Fibroblast of the conjunctiva (primary cell): ENCODE measurements around the gene RAB11FIP4.

Source experiments
- DNase-seq: peaks from one replicate; pipeline ENCODE4 v3.0.0-alpha.2; 2010; ENCODE audit warnings: low read depth

The RAB11FIP4 gene

GRCh38 chr17:31486351-31487062, 95.0 kb downstream of the RAB11FIP4 start:
- DNase-seq = no peak

GRCh38 chr17:31487063-31487647, 95.7 kb downstream of the RAB11FIP4 start:
- DNase-seq = no peak

DNA sequence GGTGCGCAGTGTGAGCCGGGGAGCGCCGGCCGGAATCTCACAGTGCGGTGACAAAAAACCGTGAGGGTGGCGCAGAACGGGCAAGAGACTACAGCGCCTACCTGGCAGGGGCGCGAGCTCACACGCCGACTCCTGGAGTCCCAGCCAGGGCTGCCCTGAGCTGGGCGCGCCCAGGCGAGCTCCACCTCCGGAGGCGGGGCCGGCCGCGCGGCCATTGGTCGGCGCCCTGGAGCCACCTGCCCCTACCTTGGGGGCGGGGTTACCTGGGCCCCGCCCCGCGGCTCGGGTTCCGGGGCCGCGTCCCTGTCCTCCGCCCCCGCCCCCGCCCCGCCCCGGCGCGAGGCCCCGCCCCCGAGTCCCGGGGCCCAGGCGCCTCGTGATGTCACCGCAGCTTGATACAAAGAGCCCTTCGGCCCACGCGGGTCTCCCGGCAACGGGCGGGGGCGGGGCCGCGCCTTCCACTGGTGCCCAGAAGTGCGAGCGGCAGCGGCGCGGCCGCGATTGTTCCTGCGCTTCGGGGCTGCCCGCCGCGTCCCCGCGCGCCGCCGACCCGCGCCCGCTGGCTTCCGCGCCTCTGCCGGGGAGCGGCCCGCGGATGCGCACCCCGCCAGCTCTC, 96.3 kb downstream of the RAB11FIP4 start:
- no peak for DNase-seq

DNA sequence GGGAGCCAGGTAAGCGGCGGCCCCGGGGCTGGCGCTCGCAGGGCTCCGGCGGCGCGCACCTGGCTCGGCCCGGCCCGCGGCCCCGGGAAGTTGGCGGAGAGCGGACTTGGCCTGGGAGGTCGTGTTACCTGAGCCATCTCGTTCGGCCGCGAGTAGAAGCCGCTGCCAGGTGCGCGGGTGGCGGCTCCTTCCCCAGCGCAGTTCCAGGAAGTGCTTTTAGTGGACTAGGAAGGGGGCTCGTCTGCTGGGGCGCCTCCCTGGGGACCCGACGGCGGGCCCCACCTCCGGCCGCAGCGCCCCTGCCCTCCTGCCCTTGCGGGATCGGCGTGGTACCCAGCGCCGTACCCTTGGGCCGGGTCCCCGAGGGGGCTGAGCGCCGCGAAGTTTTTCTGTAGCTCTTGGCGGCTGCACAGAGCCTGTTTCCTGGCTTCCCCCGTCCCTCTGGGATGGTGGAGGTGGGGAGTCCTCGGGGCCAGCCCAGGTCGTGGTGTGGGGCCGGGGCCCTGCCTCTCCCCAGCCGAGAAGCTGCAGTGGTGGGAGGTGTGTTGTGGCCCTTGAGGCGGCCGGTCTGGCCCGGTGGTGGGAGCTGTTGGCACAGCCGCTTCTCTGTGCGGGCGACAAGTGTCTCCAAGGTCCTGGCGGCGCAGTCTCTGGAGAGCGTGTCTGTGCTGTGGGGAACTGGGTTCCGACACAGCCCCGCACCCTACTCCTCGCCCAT, 96.9 kb downstream of the RAB11FIP4 start:
- DNase-seq = no peak

DNA sequence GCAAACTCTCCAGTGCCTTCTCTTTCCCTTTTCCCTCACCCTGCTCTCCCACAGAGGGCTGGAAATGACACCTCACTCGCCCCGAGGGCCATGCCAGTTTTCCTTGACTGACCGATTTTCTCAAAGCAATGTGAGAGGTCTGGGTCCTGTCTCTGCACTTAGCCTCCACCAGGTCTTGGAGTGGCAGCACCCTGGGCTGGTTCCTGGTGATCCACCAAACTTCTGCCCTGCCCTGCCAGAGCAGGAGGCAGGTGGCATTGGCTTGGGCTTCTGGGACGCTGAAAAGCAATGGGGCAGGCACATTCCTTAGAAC, 97.5 kb downstream of the RAB11FIP4 start:
- no peak for DNase-seq

DNA sequence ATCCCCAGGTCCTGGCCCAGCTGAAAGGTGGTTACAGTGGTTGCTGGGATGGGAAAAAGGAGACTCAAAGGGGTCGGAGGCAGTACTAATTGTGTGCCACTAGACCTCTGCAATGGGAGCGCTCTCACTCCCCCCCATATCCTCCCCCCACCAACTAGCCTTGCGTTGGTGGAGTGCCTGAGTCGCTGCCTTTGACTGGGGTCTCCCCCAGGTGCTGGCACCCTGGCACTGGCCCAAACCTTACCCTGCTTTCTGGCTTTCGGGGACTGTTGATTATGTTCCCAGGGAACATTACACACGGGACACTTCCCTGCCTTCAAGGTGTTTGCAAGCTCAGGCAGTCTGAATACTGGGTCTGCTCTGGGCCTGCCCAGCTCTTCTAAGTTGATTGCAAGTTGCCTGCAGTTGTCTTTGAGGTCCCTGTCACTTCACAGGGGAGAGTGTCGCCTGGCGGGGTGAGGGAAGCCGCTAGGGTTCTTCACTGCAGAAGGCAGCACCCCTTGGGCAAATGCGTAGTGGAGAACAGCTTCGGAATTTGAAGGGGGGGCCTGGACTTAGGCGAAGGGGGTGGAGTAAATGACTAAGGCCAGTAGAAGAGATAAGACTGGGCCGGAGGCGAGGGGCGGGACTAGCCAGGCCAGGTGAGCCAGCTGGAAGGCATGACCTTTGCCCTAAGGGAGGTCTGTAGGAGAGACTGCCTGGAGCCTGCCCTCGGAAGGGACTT, 98.0 kb downstream of the RAB11FIP4 start:
- no peak for DNase-seq

- DNase-seq = no peak
Observed at GRCh38 chr17:31490019-31490650, 98.7 kb downstream of the RAB11FIP4 start.

DNA sequence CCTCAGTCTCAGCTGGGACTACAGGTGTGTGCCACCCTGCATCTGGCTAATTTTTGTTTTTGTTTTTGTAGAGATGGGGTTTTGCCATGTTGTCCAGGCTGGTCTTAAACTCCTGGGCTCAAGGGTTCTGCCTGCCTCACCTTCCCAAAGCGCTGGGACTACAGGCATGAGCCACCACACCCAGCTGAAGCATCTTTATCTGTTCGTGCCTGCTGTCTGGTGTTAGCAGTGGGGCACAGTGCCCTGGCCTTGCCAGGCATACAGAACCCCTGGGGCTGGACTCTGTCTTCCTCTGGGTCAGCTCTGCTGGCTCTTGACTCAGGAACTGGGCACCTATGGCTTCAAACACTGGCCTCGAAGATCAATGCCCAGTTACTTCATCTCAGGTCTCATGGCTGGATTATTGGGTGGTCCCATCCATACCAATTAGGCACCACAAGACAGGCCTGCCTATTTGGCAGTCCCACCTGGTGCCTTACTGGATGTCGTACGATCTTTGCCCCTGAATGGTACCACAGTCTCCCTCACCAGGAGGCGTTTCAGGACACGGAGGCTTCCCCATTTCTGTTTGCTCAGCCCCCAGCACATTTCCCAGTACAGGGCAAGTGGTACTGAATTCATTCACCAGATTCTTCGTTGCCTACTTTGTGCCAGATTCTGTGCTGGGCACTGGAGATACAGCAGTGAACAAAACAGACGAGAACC, 99.3 kb downstream of the RAB11FIP4 start:
- DNase-seq = no peak

DNA sequence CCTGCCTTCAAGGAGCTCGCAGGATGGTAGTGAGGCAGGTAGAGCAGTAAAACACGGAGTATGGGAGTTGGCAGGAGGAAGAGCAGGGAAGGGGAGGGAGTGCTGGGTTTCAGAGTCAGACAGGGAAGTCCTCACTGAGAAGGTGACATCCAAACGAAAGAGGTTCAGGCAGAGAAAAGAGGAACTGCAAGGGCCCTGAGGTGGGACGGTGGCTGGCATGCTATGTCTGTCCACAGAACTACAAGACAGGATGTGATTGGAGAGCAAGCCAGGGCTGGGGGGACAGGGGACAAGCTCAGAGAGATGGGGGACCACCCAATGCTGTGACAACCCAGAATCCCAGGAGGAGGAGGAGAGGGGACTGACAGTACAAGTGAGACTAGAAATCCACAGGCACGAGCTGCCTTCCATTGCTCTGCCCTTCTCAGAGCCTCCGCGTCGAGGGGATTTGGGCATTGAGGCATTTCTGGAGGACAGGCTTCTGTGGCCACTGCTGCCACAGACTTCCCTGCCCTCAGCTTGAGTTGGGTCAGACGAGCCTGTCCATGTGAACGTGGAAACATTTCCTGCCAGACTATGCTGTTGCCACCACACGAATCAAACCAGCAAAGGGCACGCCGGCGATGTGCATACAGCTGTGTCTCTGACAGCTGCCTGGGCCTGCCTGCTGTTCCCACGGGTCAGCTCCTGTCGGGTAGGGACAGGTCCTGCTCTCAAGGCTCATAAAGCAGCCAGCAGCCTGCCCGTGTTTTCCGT, 100.1 kb downstream of the RAB11FIP4 start:
- DNase-seq = no peak

DNA sequence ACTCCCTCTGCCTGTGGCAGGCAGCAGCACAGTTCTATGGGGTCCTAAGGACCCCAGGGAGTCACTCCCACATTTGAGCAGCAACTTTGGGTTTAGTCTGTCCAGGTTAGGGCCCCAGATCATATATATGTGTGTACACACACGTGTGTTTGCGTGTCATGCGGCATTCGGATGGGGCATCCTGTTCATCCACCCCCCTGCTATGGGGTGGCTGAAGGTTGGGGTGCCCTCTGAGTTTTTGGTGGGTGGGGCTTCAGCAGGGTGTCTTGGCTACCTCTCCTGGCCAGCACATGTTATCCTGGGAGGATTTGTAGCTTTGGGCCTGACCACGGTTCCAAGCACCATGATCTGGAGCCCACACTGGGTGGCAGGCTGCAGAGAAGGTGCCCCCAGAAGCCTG, 100.7 kb downstream of the RAB11FIP4 start:
- DNase-seq = no peak

DNA sequence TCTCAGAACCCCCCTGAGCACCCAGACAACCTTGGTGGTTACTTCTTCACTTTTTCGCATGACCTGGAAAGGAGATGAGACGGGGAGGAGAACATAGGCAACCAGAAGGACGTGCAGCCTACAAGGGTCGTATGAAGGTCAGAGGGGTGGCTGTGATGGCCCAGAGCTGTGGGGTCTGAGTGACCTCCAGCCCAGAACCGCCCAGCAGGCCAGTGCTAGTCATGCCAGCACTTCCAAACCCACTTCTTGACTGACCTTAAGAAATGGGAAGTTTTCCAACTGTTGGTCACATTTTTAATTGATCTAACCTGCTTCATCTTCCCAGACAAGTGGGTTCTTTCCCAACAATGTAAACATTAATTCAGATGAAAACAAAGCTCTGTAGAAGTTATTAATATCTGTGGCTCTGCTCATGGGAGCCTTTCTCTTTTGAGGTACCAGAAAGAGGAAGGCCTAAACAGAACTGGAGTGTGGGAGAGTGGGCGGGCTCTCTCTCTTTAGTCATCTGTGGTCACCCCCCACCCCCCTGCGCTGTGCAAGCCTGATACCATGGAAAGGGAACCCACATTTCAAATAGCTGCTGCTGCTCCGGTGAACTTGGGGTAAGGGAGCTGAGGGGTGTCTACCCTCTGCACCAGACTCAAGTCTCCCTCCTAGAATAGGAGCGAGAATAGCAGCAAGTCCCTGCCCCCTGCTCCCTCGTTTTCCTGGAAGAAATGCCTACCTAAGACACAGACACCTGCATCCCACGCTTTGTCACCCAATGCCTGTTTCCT, 101.6 kb downstream of the RAB11FIP4 start:
- DNase-seq = no peak

GRCh38 chr17:31493656-31494155, 102.2 kb downstream of the RAB11FIP4 start:
- no peak for DNase-seq

GRCh38 chr17:31494259-31495021, 103.0 kb downstream of the RAB11FIP4 start:
- DNase-seq = no peak

DNA sequence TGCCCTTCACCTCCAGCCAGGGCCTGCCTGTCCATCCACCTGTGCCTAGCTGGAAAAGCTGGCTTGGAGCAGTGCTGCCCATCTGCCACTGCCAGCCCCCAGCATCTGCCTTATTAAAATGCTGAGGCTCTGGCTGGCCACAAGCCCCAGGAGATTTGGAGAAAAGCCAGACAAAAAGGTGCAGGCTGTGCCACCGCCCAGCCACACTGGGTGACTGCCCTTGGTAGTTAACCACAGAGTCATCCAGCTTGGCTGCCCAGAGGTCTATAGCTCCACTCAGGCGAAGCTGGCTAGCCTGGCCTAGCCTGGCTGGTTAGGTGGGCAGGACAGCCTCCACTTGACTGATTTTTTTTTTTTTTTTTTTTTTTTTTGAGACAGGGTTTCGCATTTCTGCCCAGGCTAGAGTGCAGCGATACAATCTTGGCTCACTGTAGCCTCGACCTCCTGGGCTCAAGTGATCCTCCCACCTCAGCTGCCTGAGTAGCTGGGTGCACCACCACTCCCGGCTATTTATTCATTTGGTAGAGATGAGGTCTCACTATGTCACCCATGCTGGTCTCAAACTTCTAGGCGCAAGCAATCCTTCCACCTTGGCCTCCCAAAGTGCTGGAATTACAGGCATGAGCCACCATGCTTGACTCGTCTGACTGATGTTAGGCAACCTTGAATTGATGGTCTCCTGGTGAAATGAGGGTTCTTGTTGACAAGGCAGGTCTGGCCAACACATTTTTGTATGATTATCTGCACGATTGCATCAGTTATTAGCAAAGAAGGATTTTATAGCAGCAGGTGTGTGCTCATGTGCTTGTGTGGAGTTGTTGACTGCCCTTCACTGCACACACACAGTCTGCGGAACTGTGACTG, 103.8 kb downstream of the RAB11FIP4 start:
- DNase-seq = no peak

- DNase-seq = no peak
Observed at GRCh38 chr17:31496097-31496496, 104.6 kb downstream of the RAB11FIP4 start.

GRCh38 chr17:31496601-31497000, 105.1 kb downstream of the RAB11FIP4 start:
- DNase-seq = no peak

DNA sequence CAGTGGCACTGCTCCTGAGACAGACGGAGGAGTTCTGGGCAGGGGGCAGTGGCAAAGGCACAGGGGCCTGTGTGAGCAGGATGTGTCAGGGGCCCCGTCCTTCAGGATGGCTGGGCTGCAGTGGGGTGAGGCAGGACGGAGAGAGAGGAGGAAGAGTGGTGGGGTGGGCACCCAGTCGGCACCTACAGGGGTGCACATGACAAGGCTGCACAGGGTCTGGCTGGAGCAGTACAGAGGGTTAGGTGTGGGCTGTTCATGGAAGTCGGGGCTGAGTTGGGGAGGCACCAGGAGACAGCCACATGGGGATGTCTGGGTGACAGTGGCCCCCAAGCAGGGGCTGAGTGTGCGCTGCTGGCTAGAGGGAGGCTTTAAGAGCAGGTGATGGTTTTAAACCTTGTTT, 106.0 kb downstream of the RAB11FIP4 start:
- no peak for DNase-seq
